CD14-positive monocyte (primary cell): ENCODE results near the gene DDA1. TPM values are rescaled to one million over a fixed set of nuclear protein-coding genes. Genes with fewer than 3 reads are reported as not detected.
A peak's percentile ranks its signal among the peaks of the same experiment; 100 is the strongest.

ENCODE experiments used
- DNase-seq, 3 donors: peaks; one replicate each; pipeline ENCODE4 v3.0.0-alpha.2; 2011 to 2022
- H2AFZ ChIP-seq: 2 replicates; pipeline ENCODE4 v1.6.0; 2012; ENCODE audit warnings: mild to moderate bottlenecking, low read depth, low read length, inconsistent platforms; ENCODE audit not compliant: insufficient read depth, poor library complexity, severe bottlenecking
- H3K27ac ChIP-seq, 2 donors: 1 replicate in 1 of 2; 2 replicates in 1 of 2; pipeline ENCODE4 v1.5.1; 2012 to 2013; ENCODE audit warnings: low read length in 2 of 2, control low read depth in 1 of 2, inconsistent platforms in 1 of 2, low read depth in 1 of 2, mild to moderate bottlenecking in 1 of 2
- H3K27me3 ChIP-seq, 2 donors: one replicate each; pipeline versions ENCODE4 v1.6.0 to v1.6.1; 2011 to 2013; ENCODE audit warnings: low read length in 2 of 2; ENCODE audit not compliant: control insufficient read depth in 2 of 2, insufficient read depth in 2 of 2
- H3K36me3 ChIP-seq, 2 donors: replicated peaks in 1 of 2; 1 replicate in 1 of 2; 2 replicates in 1 of 2; pipeline versions ENCODE4 v1.5.1 to v1.6.1; 2012 to 2013; ENCODE audit warnings: low read length in 2 of 2, control low read depth in 1 of 2, inconsistent platforms in 1 of 2, mild to moderate bottlenecking in 1 of 2; ENCODE audit not compliant: insufficient read depth in 2 of 2, control insufficient read depth in 1 of 2
- H3K4me1 ChIP-seq, 2 donors: 1 replicate in 1 of 2; 2 replicates in 1 of 2; pipeline versions ENCODE4 v1.5.1 to v1.6.1; 2012 to 2013; ENCODE audit warnings: low read length in 2 of 2, control low read depth in 1 of 2, inconsistent platforms in 1 of 2, mild to moderate bottlenecking in 1 of 2, moderate library complexity in 1 of 2; ENCODE audit not compliant: insufficient read depth in 2 of 2, control insufficient read depth in 1 of 2
- H3K4me2 ChIP-seq: replicated peaks from 2 replicates; pipeline ENCODE3; 2012; ENCODE audit warnings: low read length, moderate library complexity, mild to moderate bottlenecking; ENCODE audit not compliant: poor library complexity, severe bottlenecking; ENCODE audit errors: extremely low read depth
- H3K4me3 ChIP-seq, 3 experiments: fragments of 200-600 bp in 1 of 3; sonication (generic) in 1 of 3; replicated peaks in 1 of 3; 1 replicate in 2 of 3; 2 replicates in 1 of 3; pipeline ENCODE4 v1.5.1; 2011 to 2013; ENCODE audit warnings: low read length in 3 of 3, mild to moderate bottlenecking in 3 of 3, control low read depth in 2 of 3, low read depth in 2 of 3, inconsistent platforms in 1 of 3, moderate library complexity in 1 of 3
- H3K79me2 ChIP-seq: 2 replicates; pipeline ENCODE4 v1.6.0; 2012; ENCODE audit warnings: mild to moderate bottlenecking, control low read depth, inconsistent platforms, low read length, moderate library complexity; ENCODE audit not compliant: insufficient read depth
- H3K9ac ChIP-seq: 2 replicates; pipeline ENCODE4 v1.6.0; 2017; ENCODE audit warnings: low read length, mild to moderate bottlenecking; ENCODE audit not compliant: insufficient read depth, poor library complexity, severe bottlenecking
- H3K9me3 ChIP-seq, 2 donors: replicated peaks in 1 of 2; 1 replicate in 1 of 2; 2 replicates in 1 of 2; pipeline versions ENCODE4 v1.5.1 to v1.6.1; 2012 to 2013; ENCODE audit warnings: low read length in 2 of 2, control low read depth in 1 of 2; ENCODE audit not compliant: control insufficient read depth in 1 of 2, insufficient read depth in 1 of 2
- H4K20me1 ChIP-seq: 2 replicates; pipeline ENCODE4 v1.6.0; 2012; ENCODE audit warnings: mild to moderate bottlenecking, low read length, control low read depth, moderate library complexity; ENCODE audit not compliant: insufficient read depth
- H3K27ac Mint-ChIP-seq, 7 donors: one replicate each; pipeline ENCODE4 v1.8.0; 2020; ENCODE audit warnings: mild to moderate bottlenecking in 7 of 7, mixed read lengths in 7 of 7, moderate library complexity in 6 of 7, inconsistent platforms in 2 of 7
- H3K27me3 Mint-ChIP-seq, 3 donors: one replicate each; pipeline ENCODE4 v1.8.0; 2021 to 2022; ENCODE audit warnings: low read depth in 3 of 3, mild to moderate bottlenecking in 3 of 3, mixed read lengths in 3 of 3, moderate library complexity in 3 of 3, inconsistent platforms in 1 of 3
- H3K36me3 Mint-ChIP-seq, 2 donors: one replicate each; pipeline ENCODE4 v1.8.0; 2020; ENCODE audit warnings: mixed read lengths in 2 of 2, inconsistent platforms in 1 of 2, mild to moderate bottlenecking in 1 of 2
- H3K4me1 Mint-ChIP-seq: one replicate; pipeline ENCODE4 v1.8.0; 2020; ENCODE audit warnings: mild to moderate bottlenecking, mixed read lengths
- H3K4me3 Mint-ChIP-seq, 2 donors: one replicate each; pipeline ENCODE4 v1.8.0; 2020; ENCODE audit warnings: mild to moderate bottlenecking in 2 of 2, mixed read lengths in 2 of 2, moderate library complexity in 1 of 2
- H3K9me3 Mint-ChIP-seq, 7 donors: one replicate each; pipeline ENCODE4 v1.8.0; 2020 to 2022; ENCODE audit warnings: mixed read lengths in 7 of 7, mild to moderate bottlenecking in 6 of 7, moderate library complexity in 6 of 7, inconsistent platforms in 2 of 7
- CTCF ChIP-seq: fragments of 200-600 bp; IDR thresholded peaks from one replicate; pipeline ENCODE4 v1.8.0; 2022; ENCODE audit warnings: antibody characterized with exemption, mild to moderate bottlenecking
- WGBS: methylation state at CpG from one replicate; pipeline ENCODE4 v1.1.5; 2013; ENCODE audit warnings: missing lambda C conversion rate; ENCODE audit not compliant: insufficient coverage; 5-methylcytosine and 5-hydroxymethylcytosine counted together
- intact Hi-C, 2 donors: fragments of 100-400 bp; cut with micrococcal nuclease; formaldehyde crosslinking; loops; one replicate each; pipeline versions ENCODE4 v1.15.0 to v1.15.1; 2023
- polyA plus RNA-seq, 3 donors: library from polyadenylated mRNA; depleted of rRNA in 1 of 3; unstranded in 2 of 3; stranded (reverse) in 1 of 3; fragments of 300-500 nt in 2 of 3; fragments of >200 nt in 1 of 3; fragmentation: Illumina TruSeq in 2 of 3; gene quantifications; 1 replicate in 2 of 3; 2 replicates in 1 of 3; pipeline ENCODE4 v1.2.3, GENCODE V29; 2012 to 2021

DDA1 gene
- polyA plus RNA-seq, 3 donors, result 22.5 to 49.5 (median 23.8) TPM

DNA sequence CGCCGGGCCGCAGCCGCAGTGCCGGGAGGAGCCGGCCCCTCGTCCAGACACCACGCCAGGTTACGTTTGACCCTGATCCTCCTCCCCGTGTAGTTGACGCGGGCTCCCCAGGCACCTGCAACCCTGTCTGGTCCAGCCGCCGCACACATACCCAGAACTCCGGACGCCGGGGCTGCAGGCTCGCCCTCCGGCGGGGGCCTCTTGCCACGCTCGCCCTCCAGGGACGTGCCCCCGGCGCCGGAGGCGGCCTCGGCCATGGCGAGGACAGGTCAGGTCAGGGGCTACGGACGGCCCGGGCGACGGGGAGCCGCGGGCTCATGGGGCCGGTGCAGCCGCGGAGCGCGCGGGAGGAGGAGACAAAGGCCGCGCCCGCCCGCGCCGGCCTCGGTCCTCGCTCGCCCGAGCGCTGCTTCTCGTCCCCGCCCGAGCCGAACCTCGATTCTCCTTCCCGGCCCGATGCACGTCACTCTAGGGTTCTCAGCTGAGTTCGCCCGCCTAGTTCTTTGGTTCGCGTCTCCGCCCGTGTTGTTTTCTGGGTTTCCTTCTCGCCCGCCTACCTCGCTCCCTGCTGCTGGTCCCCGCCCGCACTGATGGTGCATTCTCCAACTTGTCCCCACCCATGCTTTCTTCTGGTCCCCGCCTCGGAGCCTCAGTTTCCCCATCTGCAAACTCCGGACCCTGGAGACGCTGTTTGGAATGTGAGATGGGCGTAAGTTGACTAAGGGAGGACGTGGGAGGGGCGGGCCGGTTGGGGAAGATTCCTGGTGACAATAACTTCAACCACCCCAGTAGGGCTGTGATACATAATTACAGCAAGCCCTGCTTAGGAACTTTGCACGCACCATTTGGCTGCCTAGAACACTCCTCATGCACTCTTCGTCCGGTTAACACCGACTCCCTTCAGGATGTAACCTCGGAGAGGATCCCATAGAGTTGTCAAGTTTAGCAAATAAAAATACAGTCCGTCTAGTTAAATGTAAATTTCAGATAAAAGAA lies 25.3 kb downstream of the DDA1 start, which contains the start of gene ANO8:
Gene ANO8 (minus strand): TSS at position 442 of the 996 bp plus-strand sequence. CDS start 185 bp downstream, at position 257.
- Histone ChIP-seq H3K36me3 (peaks cover 0 to 3% of the 10 kb centered on the region in 2 donors), H3K4me1 (peaks cover 42 to 57% of the 10 kb centered on the region in 2 donors), H3K9me3 (peaks cover 0 to 4% of the 10 kb centered on the region in 2 donors), H3K27ac (peak within 1 kb of the TSS in 1 of 2 donors; percentile 65), H2AFZ (peak within 1 kb of the TSS; percentile 96), H3K4me3 (peak within 1 kb of the TSS; percentile 49 to 93 (median 69)), H3K27me3 (peaks cover 3 to 13% of the 10 kb centered on the region in 2 donors), H3K9ac (peak within 1 kb of the TSS; percentile 72), H3K4me2 (peak within 1 kb of the TSS; percentile 98), H3K79me2 (peaks cover 16% of the 10 kb centered on the region), H4K20me1 (peaks cover 14% of the 10 kb centered on the region)
- DNase-seq, result peak; percentile 86 to 96 (median 87)
- intact Hi-C loops, result loop anchor here in 1 of 2 donors (5.0 kb wide), 1 partner anchor 32 kb away; the partner anchor contains the start of gene ABHD8
- Mint-ChIP-seq H3K4me1 (peaks cover 35% of the 10 kb centered on the region), H3K27ac (peak within 1 kb of the TSS; percentile 45 to 89 (median 82)), H3K4me3 (peak within 1 kb of the TSS; percentile 84 to 90), H3K27me3 (peaks cover 10 to 17% (median 12%) of the 10 kb centered on the region in 3 donors), H3K9me3 (peaks cover 0 to 10% (median 6%) of the 10 kb centered on the region in 7 donors), H3K36me3 (peaks cover 22 to 33% of the 10 kb centered on the region in 2 donors)
- TF ChIP-seq CTCF, result no peak
- WGBS, result 1% methylated on average over 70 of the region's 86 CpGs

DNA sequence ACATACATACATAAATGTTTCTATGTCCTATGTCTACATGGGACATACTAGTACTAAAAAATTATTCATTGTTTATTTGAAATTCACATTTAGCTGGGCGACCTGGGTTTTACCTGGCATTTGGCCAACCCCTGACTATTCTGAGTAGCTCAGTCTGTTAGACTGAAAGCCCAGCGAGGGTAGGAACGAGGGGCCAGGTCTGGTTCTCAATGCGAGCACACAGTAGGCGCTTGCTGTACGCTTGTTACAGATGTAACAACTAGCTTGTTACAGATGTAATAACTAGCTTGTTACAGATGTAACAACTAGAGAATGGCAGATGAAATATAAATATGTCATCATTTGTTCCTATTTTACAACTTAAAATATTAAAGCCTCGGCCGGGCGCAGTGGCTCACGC lies 26.2 kb downstream of the DDA1 start:
- H3K4me2 ChIP-seq, result peak overlapping the region; percentile 98
- H3K4me1 ChIP-seq, result peaks cover 42 to 59% of the 10 kb centered on the region in 2 donors
- peak overlapping the region in 1 of 3 experiments; percentile 93 for H3K4me3 ChIP-seq
- Mint-ChIP-seq H3K4me1 (peaks cover 34% of the 10 kb centered on the region), H3K36me3 (peaks cover 13 to 24% of the 10 kb centered on the region in 2 donors), H3K4me3 (peak overlapping the region in 1 of 2 donors; percentile 16), H3K27ac (peak overlapping the region in 1 of 7 donors; percentile 38), H3K9me3 (peaks cover 0 to 10% (median 5%) of the 10 kb centered on the region in 7 donors), H3K27me3 (peaks cover 3 to 8% (median 4%) of the 10 kb centered on the region in 3 donors)
- H3K9ac ChIP-seq, result no peak overlapping the region
- no peak for TF ChIP-seq CTCF
- H3K9me3 ChIP-seq, result no peaks in the 10 kb centered on the region
- 94% methylated on average over 2 of the region's 10 CpGs for WGBS
- no peak overlapping the region for H3K27ac ChIP-seq
- DNase-seq, result no peak
- H3K27me3 ChIP-seq, result peaks cover 0 to 4% of the 10 kb centered on the region in 2 donors
- peaks cover 0 to 3% of the 10 kb centered on the region in 2 donors for H3K36me3 ChIP-seq
- peaks cover 16% of the 10 kb centered on the region for H3K79me2 ChIP-seq
- H2AFZ ChIP-seq, result no peak overlapping the region
- intact Hi-C loops, result loop anchor here in 1 of 2 donors (5.0 kb wide), 1 partner anchor 33 kb away; the partner anchor contains the start of gene ABHD8
- peaks cover 5% of the 10 kb centered on the region for H4K20me1 ChIP-seq
